Chondrocyte (in vitro differentiated cells): ENCODE measurements around the gene PPFIBP2. TPM values are rescaled to one million over a fixed set of nuclear protein-coding genes. Genes with fewer than 3 reads are reported as not detected.

ENCODE experiments used
- DNase-seq: peaks from one replicate; pipeline ENCODE4 v3.0.0; 2021; ENCODE audit warnings: mixed read lengths, low spot score
- H3K27ac Mint-ChIP-seq: one replicate; pipeline ENCODE4 v1.8.0; 2021; ENCODE audit warnings: mild to moderate bottlenecking, moderate library complexity, mixed read lengths; ENCODE audit not compliant: unreplicated experiment
- H3K27me3 Mint-ChIP-seq: 2 replicates; pipeline ENCODE4 v1.8.0; 2021; ENCODE audit warnings: low read depth, mixed read lengths
- H3K36me3 Mint-ChIP-seq: 2 replicates; pipeline ENCODE4 v1.8.0; 2021; ENCODE audit warnings: low read depth, mixed read lengths
- H3K4me1 Mint-ChIP-seq: 2 replicates; pipeline ENCODE4 v1.8.0; 2021; ENCODE audit warnings: low read depth, mild to moderate bottlenecking, mixed read lengths
- H3K4me3 Mint-ChIP-seq: one replicate; pipeline ENCODE4 v1.8.0; 2021; ENCODE audit warnings: mild to moderate bottlenecking, moderate library complexity, mixed read lengths; ENCODE audit not compliant: unreplicated experiment
- H3K9me3 Mint-ChIP-seq: 2 replicates; pipeline ENCODE4 v1.8.0; 2021; ENCODE audit warnings: low read depth, mixed read lengths
- total RNA-seq: library from RNA; stranded (reverse); gene quantifications from 3 replicates; pipeline ENCODE4 v1.2.1, GENCODE V29; 2021
- TF ChIP-seq, protein P1 (sequence below): fragments of 200-600 bp; sonication (generic); IDR thresholded peaks from 2 replicates; pipeline ENCODE4 v1.5.0; 2021; ENCODE audit warnings: antibody characterized with exemption, mild to moderate bottlenecking, moderate library complexity

The PPFIBP2 gene
- total RNA-seq, 1 donor from 2014 or later = 90.8 TPM

DNA sequence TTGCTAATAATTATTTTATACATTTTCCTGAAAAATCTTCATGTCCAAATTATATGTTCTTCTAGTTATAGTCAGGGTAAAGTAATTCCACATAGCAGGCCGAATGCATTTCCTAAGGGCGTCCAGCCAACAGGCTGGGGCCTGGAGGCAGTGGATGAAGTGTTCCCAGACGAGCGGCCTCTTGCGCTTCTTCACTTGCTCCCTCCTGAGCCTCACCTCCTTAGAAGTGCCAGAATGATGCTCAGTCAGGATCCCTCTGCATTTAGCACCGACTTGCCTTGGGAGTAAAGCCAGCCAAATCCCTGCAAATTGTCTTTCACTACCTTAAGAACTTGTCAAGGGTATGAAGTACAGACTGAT, 27.0 kb upstream of the PPFIBP2 start:
- TF ChIP-seq, protein P1, sequence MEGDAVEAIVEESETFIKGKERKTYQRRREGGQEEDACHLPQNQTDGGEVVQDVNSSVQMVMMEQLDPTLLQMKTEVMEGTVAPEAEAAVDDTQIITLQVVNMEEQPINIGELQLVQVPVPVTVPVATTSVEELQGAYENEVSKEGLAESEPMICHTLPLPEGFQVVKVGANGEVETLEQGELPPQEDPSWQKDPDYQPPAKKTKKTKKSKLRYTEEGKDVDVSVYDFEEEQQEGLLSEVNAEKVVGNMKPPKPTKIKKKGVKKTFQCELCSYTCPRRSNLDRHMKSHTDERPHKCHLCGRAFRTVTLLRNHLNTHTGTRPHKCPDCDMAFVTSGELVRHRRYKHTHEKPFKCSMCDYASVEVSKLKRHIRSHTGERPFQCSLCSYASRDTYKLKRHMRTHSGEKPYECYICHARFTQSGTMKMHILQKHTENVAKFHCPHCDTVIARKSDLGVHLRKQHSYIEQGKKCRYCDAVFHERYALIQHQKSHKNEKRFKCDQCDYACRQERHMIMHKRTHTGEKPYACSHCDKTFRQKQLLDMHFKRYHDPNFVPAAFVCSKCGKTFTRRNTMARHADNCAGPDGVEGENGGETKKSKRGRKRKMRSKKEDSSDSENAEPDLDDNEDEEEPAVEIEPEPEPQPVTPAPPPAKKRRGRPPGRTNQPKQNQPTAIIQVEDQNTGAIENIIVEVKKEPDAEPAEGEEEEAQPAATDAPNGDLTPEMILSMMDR = no peak
- peaks cover 40% of the 10 kb centered on the region for H3K4me1 Mint-ChIP-seq
- peaks cover 3% of the 10 kb centered on the region for H3K36me3 Mint-ChIP-seq
- no peak overlapping the region for H3K27ac Mint-ChIP-seq
- no peaks in the 10 kb centered on the region for H3K27me3 Mint-ChIP-seq
- peak overlapping the region; percentile 70 for H3K4me3 Mint-ChIP-seq
- no peak for DNase-seq
- no peaks in the 10 kb centered on the region for H3K9me3 Mint-ChIP-seq

DNA sequence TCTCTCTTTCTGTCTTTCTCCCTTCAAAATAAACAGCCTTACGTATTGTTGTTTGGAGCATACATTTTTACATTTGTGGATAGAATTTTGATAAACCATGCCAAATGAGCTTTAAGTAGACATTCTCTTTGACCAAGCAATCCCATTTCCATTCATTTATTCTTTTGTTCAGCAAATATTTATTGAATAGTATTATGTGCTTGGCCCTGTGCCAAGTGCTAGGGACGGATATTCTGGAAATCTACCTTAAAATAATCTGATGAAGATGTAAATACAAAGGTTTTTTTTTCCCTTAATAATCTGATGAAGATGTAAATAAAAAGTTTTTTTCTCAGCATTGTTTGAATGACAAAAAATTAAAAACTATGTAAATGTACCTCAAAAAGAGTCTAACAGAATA, 26.4 kb upstream of the PPFIBP2 start:
- Mint-ChIP-seq H3K9me3 (no peaks in the 10 kb centered on the region), H3K4me1 (peaks cover 40% of the 10 kb centered on the region), H3K36me3 (peaks cover 3% of the 10 kb centered on the region), H3K27ac (no peak overlapping the region), H3K4me3 (no peak overlapping the region), H3K27me3 (no peaks in the 10 kb centered on the region)
- DNase-seq = no peak
- TF ChIP-seq, protein P1 = no peak

DNA sequence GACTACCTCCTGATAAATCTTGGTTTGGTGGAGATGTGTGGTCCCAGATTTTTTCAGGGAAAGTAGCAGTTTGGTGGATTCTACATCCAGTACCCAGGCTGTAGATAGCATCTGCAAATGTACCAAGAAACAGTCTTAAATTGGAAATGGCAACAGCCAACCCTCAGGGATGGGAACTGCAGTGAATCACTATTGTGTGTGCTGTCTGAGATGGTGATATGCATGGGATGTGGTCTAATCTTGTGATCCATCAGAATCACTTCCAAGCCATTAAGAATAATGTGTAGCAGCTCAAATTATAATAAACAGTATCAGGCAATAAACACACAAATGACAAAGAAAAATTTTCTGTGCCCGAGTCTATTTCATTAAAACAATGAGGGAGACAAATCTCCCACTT, 25.1 kb upstream of the PPFIBP2 start:
- no peak overlapping the region for H3K4me3 Mint-ChIP-seq
- H3K27me3 Mint-ChIP-seq = no peaks in the 10 kb centered on the region

DNA sequence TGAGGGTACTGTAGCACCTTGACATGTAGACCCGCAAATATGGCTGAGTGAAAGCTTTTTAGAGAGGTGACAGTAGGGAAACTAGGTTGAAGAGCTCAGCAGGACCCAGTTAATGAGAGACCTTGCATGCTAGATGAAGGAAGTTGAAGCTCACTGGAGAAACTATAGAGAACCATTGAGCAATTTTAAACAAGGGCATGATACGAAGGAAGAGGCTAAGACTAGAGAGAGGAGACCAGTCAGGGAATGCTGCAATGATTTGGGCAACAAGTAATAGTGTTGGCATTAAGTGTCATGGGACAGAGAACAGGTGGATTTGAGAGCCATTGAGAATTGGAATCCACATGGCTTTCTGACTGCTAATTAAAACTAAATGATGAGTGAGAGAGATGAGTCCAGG, 24.4 kb upstream of the PPFIBP2 start:
- TF ChIP-seq, protein P1 = no peak
- no peak for DNase-seq
- H3K4me1 Mint-ChIP-seq = peaks cover 36% of the 10 kb centered on the region
- H3K27ac Mint-ChIP-seq = no peak overlapping the region
- H3K9me3 Mint-ChIP-seq = no peaks in the 10 kb centered on the region
- H3K27me3 Mint-ChIP-seq = no peaks in the 10 kb centered on the region
- no peak overlapping the region for H3K4me3 Mint-ChIP-seq
- peaks cover 3% of the 10 kb centered on the region for H3K36me3 Mint-ChIP-seq

More for the DNA sequence above, 25.1 kb upstream of the PPFIBP2 start:
- H3K4me1 Mint-ChIP-seq = peaks cover 40% of the 10 kb centered on the region
- H3K9me3 Mint-ChIP-seq = no peaks in the 10 kb centered on the region
- peaks cover 3% of the 10 kb centered on the region for H3K36me3 Mint-ChIP-seq
- TF ChIP-seq, protein P1 = no peak
- no peak overlapping the region for H3K27ac Mint-ChIP-seq
- DNase-seq = no peak

DNA sequence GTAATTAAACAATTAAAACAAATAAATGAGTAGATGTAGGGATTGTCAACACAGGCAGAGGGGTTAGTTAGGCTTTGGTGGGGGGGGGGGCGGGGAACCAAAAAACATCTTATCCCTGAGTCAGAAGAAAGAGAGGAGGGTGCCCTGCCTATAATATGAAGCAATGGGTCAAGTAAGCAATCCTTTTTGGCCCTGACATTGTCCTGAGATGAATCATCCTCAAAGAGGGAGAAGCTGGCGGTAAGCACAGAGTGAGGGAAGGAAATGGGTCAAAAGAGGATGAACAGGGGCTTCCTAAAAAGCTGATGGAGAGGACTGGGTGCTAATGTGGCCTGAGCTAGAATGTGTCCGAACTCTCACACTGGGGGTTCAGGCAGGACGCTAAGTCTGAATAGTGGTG, 23.7 kb upstream of the PPFIBP2 start:
- Mint-ChIP-seq H3K36me3 (peaks cover 4% of the 10 kb centered on the region), H3K9me3 (no peaks in the 10 kb centered on the region), H3K4me3 (no peak overlapping the region), H3K27ac (no peak overlapping the region), H3K27me3 (no peaks in the 10 kb centered on the region), H3K4me1 (peaks cover 29% of the 10 kb centered on the region)
- no peak for DNase-seq
- TF ChIP-seq, protein P1 = no peak
